Cardiac muscle cell (in vitro differentiated cells and primary cell): ENCODE results near the gene CHRD. TPM values are rescaled to one million over a fixed set of nuclear protein-coding genes. Genes with fewer than 3 reads are reported as not detected.

ENCODE experiments used
- DNase-seq, 2 donors: peaks; one replicate each; pipeline versions ENCODE4 v3.0.0 to v3.0.0-alpha.2; 2010 to 2017; ENCODE audit warnings: low read depth in 1 of 2, low spot score in 1 of 2
- H3K27ac ChIP-seq: fragments of 200-600 bp; sonication (generic); 2 replicates; pipeline ENCODE4 v1.5.1; 2016
- H3K27me3 ChIP-seq: fragments of 200-600 bp; sonication (generic); 2 replicates; pipeline ENCODE4 v1.6.0; 2016; ENCODE audit warnings: control low read depth
- H3K36me3 ChIP-seq: fragments of 200-600 bp; sonication (generic); 2 replicates; pipeline ENCODE4 v1.5.1; 2016; ENCODE audit warnings: control low read depth
- H3K4me1 ChIP-seq: fragments of 200-600 bp; sonication (generic); 2 replicates; pipeline ENCODE4 v1.8.1; 2017; ENCODE audit warnings: low read depth, mild to moderate bottlenecking, mixed run types
- H3K4me3 ChIP-seq: fragments of 200-600 bp; sonication (generic); 2 replicates; pipeline ENCODE4 v1.5.1; 2016; ENCODE audit warnings: mild to moderate bottlenecking
- H3K9me3 ChIP-seq: fragments of 200-600 bp; sonication (generic); 2 replicates; pipeline ENCODE4 v1.5.1; 2017; ENCODE audit warnings: low read depth, mild to moderate bottlenecking, control low read depth
- polyA plus RNA-seq: library from polyadenylated mRNA; unstranded; fragments of >200 nt; fragmentation: Nextera tagmentation; extraction: Ambion mirVana; gene quantifications from 2 replicates; pipeline ENCODE4 v1.2.1, GENCODE V29; 2016
- total RNA-seq: library from RNA; depleted of rRNA; stranded (reverse); fragments of >200 nt; gene quantifications from 2 replicates; pipeline ENCODE4 v1.2.3, GENCODE V29; 2016
- TF ChIP-seq, protein P1 (sequence below): IDR thresholded peaks from 2 replicates; pipeline ENCODE4 v1.5.1; 2012; ENCODE audit warnings: low read depth, mild to moderate bottlenecking, low read length

CHRD gene
- total and polyA plus RNA-seq, 2 experiments from 2014 or later: 10.8 to 33.0 TPM

DNA sequence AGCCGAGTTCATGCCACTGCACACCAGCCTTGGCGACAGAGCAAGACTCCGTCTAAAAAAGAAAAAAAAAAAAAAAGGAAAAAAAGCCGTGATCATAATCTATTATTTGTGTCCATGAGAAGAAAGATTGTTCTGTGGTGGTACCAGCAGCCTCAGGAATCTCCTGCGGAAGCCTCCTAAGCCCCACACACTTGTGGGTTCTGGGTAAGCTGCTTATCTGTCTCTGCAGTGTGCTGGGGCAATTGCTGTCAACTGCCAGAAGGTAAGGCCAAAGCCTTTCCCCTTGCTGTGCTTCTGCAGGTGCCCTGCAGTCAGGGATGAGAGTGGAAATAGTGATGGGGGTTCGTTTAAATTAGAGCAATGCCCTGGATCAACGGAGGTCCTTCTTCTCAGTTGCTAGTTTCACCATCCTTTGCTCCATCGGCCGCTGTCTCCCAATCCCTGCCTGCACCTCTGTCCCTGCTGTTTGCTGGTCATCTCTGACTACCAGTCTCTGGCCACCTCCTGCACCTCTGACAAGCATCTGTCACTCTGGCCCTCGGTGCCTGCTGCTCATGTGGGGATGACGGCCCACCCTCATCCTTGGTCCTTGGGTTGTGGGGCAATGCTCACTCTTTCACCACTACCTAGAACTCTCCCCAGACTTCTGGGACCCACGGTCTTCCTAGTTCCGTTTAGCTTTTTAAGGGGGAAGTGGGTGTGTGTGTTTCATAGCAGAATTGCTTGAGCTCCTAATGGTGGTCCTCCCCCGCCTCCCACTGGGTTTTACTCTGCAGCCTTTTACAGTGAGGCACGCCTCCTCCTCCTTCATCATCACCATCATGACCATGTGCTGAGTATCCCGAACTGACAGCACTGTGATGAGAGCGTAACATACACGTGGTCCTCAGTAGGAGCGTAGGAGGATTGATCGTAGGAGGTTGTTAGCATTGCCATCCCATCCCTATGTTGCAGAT lies 25.5 kb downstream of the CHRD start:
- Histone ChIP-seq H3K36me3 (no peaks in the 10 kb centered on the region), H3K27me3 (no peaks in the 10 kb centered on the region), H3K4me1 (no peaks in the 10 kb centered on the region), H3K4me3 (no peak overlapping the region), H3K27ac (no peak overlapping the region), H3K9me3 (no peaks in the 10 kb centered on the region)
- TF ChIP-seq, protein P1, sequence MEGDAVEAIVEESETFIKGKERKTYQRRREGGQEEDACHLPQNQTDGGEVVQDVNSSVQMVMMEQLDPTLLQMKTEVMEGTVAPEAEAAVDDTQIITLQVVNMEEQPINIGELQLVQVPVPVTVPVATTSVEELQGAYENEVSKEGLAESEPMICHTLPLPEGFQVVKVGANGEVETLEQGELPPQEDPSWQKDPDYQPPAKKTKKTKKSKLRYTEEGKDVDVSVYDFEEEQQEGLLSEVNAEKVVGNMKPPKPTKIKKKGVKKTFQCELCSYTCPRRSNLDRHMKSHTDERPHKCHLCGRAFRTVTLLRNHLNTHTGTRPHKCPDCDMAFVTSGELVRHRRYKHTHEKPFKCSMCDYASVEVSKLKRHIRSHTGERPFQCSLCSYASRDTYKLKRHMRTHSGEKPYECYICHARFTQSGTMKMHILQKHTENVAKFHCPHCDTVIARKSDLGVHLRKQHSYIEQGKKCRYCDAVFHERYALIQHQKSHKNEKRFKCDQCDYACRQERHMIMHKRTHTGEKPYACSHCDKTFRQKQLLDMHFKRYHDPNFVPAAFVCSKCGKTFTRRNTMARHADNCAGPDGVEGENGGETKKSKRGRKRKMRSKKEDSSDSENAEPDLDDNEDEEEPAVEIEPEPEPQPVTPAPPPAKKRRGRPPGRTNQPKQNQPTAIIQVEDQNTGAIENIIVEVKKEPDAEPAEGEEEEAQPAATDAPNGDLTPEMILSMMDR: no peak
- DNase-seq: no peak

DNA sequence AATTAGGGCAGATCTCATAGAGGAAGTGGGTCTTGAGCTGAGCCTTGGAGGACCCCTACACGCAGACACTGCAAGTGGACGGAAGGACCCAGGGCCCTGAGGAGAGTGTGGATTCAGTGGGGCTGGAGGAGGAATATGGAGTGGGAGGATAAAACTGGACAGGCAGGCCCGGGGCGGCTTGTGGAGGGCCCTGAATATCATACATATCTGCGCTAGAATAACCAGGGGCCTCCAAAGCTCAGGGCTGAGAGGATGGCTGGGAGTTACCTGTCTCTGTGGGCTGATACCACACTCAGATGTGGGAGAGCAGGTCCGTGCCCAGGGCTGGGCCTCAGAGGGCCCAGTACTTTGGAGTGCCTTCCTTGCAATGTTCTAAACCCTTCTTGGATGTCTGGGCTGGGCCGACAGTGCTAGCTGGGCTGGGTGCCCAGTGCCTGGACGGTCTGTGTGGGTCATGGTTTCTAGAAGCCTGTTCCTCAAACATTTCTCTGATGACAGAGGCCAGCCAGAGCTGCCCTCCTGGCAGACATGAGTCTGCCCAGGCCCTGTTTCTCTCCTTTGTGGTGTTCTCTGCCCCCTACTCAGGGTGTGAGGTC lies 29.6 kb downstream of the CHRD start:
- no peak overlapping the region for H3K4me3 ChIP-seq
- TF ChIP-seq, protein P1: no peak

DNA sequence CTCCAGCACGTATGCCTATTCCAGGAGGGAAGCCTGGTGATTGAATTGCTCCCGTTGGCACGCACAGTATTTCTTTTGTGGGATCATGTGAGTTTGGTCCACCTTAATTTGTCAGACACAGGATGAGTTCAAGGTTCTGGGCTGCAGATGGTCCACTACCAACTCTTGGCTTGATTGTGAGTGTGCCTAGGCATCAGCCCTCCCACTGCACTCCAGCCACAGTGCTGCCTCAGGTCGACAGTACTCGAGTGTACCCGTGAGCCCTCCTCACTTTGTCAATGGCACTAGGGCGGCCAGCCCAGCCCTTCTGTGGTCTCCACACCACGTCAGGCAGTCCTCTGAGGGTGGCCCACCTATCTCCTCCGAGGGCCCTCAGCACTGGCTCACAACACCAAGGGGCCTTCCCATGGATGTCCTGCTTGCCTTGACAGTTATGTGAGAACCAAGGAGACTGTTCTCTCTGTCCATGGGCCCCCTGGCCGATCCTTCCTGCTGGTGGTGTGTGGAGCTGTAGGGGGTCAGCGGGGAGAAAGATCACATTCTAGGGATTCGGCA lies 30.2 kb downstream of the CHRD start:
- no peaks in the 10 kb centered on the region for H3K9me3 ChIP-seq
- H3K36me3 ChIP-seq: no peaks in the 10 kb centered on the region
- TF ChIP-seq, protein P1: no peak
- no peak overlapping the region for H3K4me3 ChIP-seq
- H3K4me1 ChIP-seq: no peaks in the 10 kb centered on the region
- DNase-seq: no peak
- H3K27me3 ChIP-seq: no peaks in the 10 kb centered on the region
- no peak overlapping the region for H3K27ac ChIP-seq

More for the DNA sequence above, 29.6 kb downstream of the CHRD start:
- Histone ChIP-seq H3K4me1 (no peaks in the 10 kb centered on the region), H3K36me3 (no peaks in the 10 kb centered on the region), H3K27ac (no peak overlapping the region), H3K9me3 (no peaks in the 10 kb centered on the region), H3K27me3 (no peaks in the 10 kb centered on the region)
- DNase-seq: no peak

DNA sequence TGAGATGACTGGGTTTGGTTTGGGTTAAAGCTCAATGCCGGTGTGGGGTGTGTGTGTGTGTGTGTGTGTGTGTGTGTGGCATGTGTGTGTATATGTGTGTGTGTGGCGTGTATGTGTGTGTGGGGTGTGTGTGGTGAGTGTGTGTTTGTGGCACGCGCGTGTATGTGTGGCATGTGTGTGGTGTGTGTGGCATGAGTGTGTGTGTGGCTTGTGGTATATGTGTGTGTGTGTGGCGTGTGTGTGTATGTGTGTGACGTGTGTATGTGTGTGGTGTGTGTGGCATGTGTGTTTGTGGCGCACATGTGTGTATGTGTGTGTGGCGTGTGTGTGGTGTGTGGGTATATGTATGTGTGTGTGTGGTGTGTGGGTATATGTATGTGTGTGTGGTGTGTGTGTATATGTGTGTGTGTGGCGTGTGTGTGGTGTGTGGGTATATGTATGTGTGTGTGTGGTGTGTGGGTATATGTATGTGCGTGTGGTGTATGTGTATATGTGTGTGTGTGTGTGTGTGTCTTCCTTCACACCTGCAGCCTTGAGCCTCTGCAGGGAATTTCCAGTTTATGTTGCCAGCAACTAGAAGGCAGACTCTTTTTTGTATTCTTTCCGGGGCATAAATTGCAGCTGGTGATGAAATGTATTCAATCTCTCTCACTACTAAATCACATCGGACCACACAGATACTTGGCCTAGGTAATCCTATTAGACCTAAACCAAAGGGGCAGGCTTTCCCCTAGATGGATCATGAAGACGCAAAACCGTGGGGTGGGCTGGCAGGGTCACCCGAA lies 34.8 kb downstream of the CHRD start:
- TF ChIP-seq, protein P1: no peak
- H3K27me3 ChIP-seq: no peaks in the 10 kb centered on the region
- no peak for DNase-seq
- no peak overlapping the region for H3K27ac ChIP-seq
- H3K36me3 ChIP-seq: no peaks in the 10 kb centered on the region
- no peaks in the 10 kb centered on the region for H3K9me3 ChIP-seq
- no peak overlapping the region for H3K4me3 ChIP-seq
- no peaks in the 10 kb centered on the region for H3K4me1 ChIP-seq

DNA sequence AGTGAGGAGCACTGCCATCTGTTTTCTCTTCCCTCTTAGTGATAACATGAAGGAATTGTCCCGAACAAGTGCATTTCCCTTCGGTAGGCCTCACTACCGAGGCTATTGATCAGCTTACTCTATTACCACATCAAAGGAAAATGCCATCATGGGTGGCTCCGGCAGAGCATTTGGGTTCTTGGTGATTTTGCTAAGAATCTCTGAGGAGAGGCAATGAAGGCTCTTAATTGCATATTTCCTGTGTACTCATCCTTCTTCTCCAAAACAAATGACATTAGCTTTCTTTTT lies 35.3 kb downstream of the CHRD start:
- H3K27ac ChIP-seq: no peak overlapping the region
- no peaks in the 10 kb centered on the region for H3K9me3 ChIP-seq
- H3K4me1 ChIP-seq: no peaks in the 10 kb centered on the region
- no peaks in the 10 kb centered on the region for H3K36me3 ChIP-seq
- no peaks in the 10 kb centered on the region for H3K27me3 ChIP-seq
- no peak overlapping the region for H3K4me3 ChIP-seq
- TF ChIP-seq, protein P1: no peak
- no peak for DNase-seq
